Effector memory CD4-positive, alpha-beta T cell (primary cell): ENCODE measurements around the gene GFOD1.
A peak's percentile ranks its signal among the peaks of the same experiment; 100 is the strongest.
"Not testable (repeated sequence)": the region's sequence is repeated elsewhere in the genome, so short reads cannot be mapped to it uniquely, and the experiment has no call there.

ENCODE experiments used
- DNase-seq, 3 donors: peaks; one replicate each; pipeline ENCODE4 v3.0.0-alpha.2; 2020
- H3K27ac ChIP-seq: 2 replicates; pipeline ENCODE4 v1.7.0; 2013; ENCODE audit warnings: mild to moderate bottlenecking, low read length, moderate library complexity; ENCODE audit not compliant: insufficient read depth, poor library complexity, severe bottlenecking
- H3K27me3 ChIP-seq: replicated peaks from 2 replicates; pipeline ENCODE4 v1.7.0; 2013; ENCODE audit warnings: mild to moderate bottlenecking, low read length; ENCODE audit not compliant: insufficient read depth, control insufficient read depth, poor library complexity, severe bottlenecking
- H3K36me3 ChIP-seq: 2 replicates; pipeline ENCODE4 v1.7.0; 2013; ENCODE audit warnings: mild to moderate bottlenecking, low read length, moderate library complexity; ENCODE audit not compliant: control insufficient read depth, insufficient read depth
- H3K4me1 ChIP-seq: 2 replicates; pipeline ENCODE4 v1.7.0; 2013; ENCODE audit warnings: low read length, mild to moderate bottlenecking; ENCODE audit not compliant: control insufficient read depth, insufficient read depth, poor library complexity, severe bottlenecking
- H3K4me3 ChIP-seq: 2 replicates; pipeline ENCODE4 v1.7.0; 2013; ENCODE audit warnings: low read length, low read depth, mild to moderate bottlenecking; ENCODE audit not compliant: insufficient read depth, poor library complexity, severe bottlenecking
- H3K9me3 ChIP-seq: 2 replicates; pipeline ENCODE4 v1.7.0; 2013; ENCODE audit warnings: mild to moderate bottlenecking, low read length, moderate library complexity; ENCODE audit not compliant: control insufficient read depth

The GFOD1 gene

GRCh38 chr6:13328875-13329183, 158.6 kb downstream of the GFOD1 start:
- DNase-seq = no peak
- Histone ChIP-seq H3K36me3 (peaks cover 18% of the 10 kb centered on the region), H3K4me3 (peak overlapping the region; percentile 92), H3K27me3 (no peaks in the 10 kb centered on the region), H3K9me3 (no peaks in the 10 kb centered on the region), H3K27ac (peak overlapping the region; percentile 91), H3K4me1 (peaks cover 8% of the 10 kb centered on the region)

GRCh38 chr6:13328076-13328874, 159.1 kb downstream of the GFOD1 start, which contains the start of gene TBC1D7:
TSS of gene TBC1D7 (minus strand) at chr6:13328537. CDS start at chr6:13326898, 1,639 bp downstream.
- no peaks in the 10 kb centered on the region for H3K9me3 ChIP-seq
- H3K27me3 ChIP-seq = no peaks in the 10 kb centered on the region
- peaks cover 23% of the 10 kb centered on the region for H3K36me3 ChIP-seq
- H3K4me1 ChIP-seq = peaks cover 8% of the 10 kb centered on the region
- H3K27ac ChIP-seq = peak within 1 kb of the TSS; percentile 91
- DNase-seq = peak; percentile 85 to 89 (median 88)
- peak within 1 kb of the TSS; percentile 92 for H3K4me3 ChIP-seq

GRCh38 chr6:13327691-13328075, 159.7 kb downstream of the GFOD1 start:
- Histone ChIP-seq H3K4me3 (peak overlapping the region; percentile 92), H3K27ac (peak overlapping the region; percentile 91), H3K27me3 (no peaks in the 10 kb centered on the region), H3K9me3 (no peaks in the 10 kb centered on the region), H3K36me3 (peaks cover 25% of the 10 kb centered on the region), H3K4me1 (peaks cover 8% of the 10 kb centered on the region)
- DNase-seq = no peak

- not testable (repeated sequence) for H3K27me3 ChIP-seq, DNase-seq, H3K9me3 ChIP-seq, H3K27ac ChIP-seq, H3K4me3 ChIP-seq, H3K4me1 ChIP-seq
- H3K36me3 ChIP-seq = peaks cover 39% of the 10 kb centered on the region
Measured at GRCh38 chr6:13326031-13326586, 161.3 kb downstream of the GFOD1 start.

- peaks cover 82% of the 10 kb centered on the region for H3K36me3 ChIP-seq
- no peaks in the 10 kb centered on the region for H3K4me1 ChIP-seq
- H3K27ac ChIP-seq = no peak overlapping the region
- no peaks in the 10 kb centered on the region for H3K27me3 ChIP-seq
- no peak overlapping the region for H3K4me3 ChIP-seq
- no peak for DNase-seq
- no peaks in the 10 kb centered on the region for H3K9me3 ChIP-seq
Measured at GRCh38 chr6:13319891-13320564, 167.4 kb downstream of the GFOD1 start.

GRCh38 chr6:13318821-13319220, 168.6 kb downstream of the GFOD1 start:
- no peak overlapping the region for H3K27ac ChIP-seq
- no peaks in the 10 kb centered on the region for H3K4me1 ChIP-seq
- no peaks in the 10 kb centered on the region for H3K27me3 ChIP-seq
- no peak overlapping the region for H3K4me3 ChIP-seq
- peaks cover 77% of the 10 kb centered on the region for H3K36me3 ChIP-seq
- no peak for DNase-seq
- no peaks in the 10 kb centered on the region for H3K9me3 ChIP-seq

GRCh38 chr6:13315896-13316295, 171.5 kb downstream of the GFOD1 start:
- no peaks in the 10 kb centered on the region for H3K9me3 ChIP-seq
- no peak for DNase-seq
- H3K4me1 ChIP-seq = no peaks in the 10 kb centered on the region
- no peak overlapping the region for H3K27ac ChIP-seq
- H3K4me3 ChIP-seq = no peak overlapping the region
- peaks cover 54% of the 10 kb centered on the region for H3K36me3 ChIP-seq
- no peaks in the 10 kb centered on the region for H3K27me3 ChIP-seq

GRCh38 chr6:13314806-13315205, 172.6 kb downstream of the GFOD1 start:
- Histone ChIP-seq H3K4me1 (no peaks in the 10 kb centered on the region), H3K36me3 (peaks cover 47% of the 10 kb centered on the region), H3K9me3 (no peaks in the 10 kb centered on the region), H3K27ac (no peak overlapping the region), H3K27me3 (no peaks in the 10 kb centered on the region), H3K4me3 (no peak overlapping the region)
- DNase-seq = no peak

- no peak overlapping the region for H3K4me3 ChIP-seq
- DNase-seq = no peak
- H3K27ac ChIP-seq = no peak overlapping the region
- H3K27me3 ChIP-seq = no peaks in the 10 kb centered on the region
- no peaks in the 10 kb centered on the region for H3K9me3 ChIP-seq
- peaks cover 24% of the 10 kb centered on the region for H3K36me3 ChIP-seq
- H3K4me1 ChIP-seq = no peaks in the 10 kb centered on the region
Measured at GRCh38 chr6:13311155-13311554, 176.2 kb downstream of the GFOD1 start.

GRCh38 chr6:13308332-13308731, 179.1 kb downstream of the GFOD1 start:
- Histone ChIP-seq H3K36me3 (peaks cover 30% of the 10 kb centered on the region), H3K27ac (no peak overlapping the region), H3K9me3 (no peaks in the 10 kb centered on the region), H3K4me3 (no peak overlapping the region), H3K4me1 (no peaks in the 10 kb centered on the region), H3K27me3 (no peaks in the 10 kb centered on the region)
- DNase-seq = no peak
